ENCODE results near the gene PLSCR3.

Gene PLSCR3

DNA sequence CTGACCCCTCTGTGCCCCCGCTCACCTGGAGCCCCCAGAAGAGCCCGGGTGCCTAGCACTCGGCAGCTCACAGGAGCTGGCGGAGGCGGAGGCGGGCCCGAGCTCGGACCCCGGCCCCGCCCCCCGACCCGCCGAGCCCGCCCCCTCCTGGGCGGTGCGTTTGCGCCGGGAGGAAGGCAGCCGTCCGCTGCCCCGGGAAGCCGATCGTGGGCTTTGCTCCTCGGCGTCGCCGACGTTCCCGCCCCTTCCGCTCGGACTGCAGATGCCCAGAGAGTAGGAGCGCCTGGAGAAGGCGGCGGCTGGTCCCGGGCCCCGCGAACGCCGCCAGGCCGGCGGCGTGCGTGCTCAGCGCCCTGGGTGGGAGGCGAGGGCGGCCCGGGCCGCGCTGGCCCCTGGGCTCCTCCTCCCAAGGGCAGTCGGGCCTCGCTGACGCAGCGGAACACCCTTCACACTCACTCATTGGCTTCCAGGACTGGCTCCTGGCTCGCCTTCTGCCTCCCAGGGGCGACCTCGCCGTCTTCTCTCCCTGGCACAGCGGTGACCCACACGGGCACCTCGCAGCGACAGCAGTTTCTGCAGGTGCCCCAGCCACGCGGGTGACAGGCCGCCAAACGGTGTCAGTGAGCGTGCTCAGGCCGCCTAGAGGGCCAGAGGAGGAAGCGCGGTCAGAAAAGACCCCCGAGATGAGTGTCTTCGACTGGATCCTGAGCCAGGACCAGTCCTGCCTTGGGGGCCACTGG is at the start of gene PLSCR3:
Gene PLSCR3, minus strand, starts transcription at position 74 of the 740 bp plus-strand sequence. CDS start 415 bp downstream, outside the sequence.
- peak; percentile 96 for DNase-seq (ENCODE audit: low spot score)

DNA sequence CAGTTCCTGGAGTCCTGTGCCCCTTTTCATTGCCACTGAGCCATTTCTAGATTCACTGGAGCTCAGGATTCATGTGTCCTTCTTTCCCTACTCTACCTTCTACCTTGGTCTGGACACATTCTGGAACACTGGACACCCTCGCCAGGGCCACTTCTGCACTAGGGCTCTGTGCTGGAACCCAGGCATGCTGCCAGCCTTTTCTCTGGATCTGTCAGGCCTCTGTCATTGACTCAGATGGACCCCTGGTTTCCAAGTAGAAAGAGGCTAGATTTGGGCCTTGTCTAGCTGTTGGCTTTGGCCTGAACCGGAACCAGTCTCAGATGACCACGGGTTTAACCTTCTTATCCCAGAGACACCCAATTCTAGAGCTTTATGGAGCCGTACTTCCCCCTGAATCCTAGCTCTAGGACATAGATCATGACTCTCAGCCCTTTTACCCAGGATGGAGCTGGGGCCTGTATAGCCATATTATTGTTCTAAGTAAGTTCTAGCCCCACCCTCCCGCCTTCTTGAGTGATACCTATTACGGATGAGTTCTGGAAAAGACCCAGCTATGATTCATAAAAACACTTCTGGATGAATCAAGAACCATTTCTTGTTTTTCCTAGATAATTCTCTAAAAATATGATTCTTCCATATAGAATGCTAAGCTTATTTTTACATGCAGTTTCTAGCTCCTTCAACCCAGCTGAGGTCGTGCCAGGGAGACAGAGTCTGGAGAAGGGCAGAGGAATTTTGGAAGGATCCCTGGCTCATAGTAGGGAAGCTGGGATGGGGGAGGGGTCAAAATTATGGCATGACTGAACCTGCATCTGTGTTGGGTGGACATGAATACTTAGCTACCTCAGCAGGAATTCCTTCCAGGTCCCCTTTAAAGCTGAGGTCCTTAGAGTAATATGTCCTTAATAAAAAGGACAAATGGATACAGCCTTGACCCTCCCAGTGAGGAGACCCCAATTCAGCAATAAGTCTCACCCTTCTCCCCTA is 49.5 kb upstream of the PLSCR3 start:
- DNase-seq (ENCODE audit: low spot score): peak; percentile 56

DNA sequence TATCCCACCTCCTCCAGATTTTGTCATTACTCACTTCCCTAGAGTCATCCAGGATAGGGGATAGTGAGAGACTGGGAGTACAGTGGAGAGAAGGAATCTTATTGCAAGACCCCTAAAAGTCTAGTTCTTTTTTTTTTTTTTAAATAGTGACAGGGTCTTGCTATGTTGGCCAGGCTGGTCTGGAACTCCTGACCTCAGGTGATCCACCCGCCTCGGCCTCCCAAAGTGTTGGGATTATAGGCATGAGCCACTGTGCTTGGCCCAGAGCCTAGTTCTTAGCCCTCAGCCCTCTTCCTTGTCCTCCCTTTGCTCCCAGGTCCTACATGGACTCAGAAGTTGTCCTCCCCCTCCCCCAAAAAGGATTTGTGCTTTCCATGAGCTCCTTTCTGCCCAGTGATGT is 47.8 kb upstream of the PLSCR3 start:
- no peak for DNase-seq (ENCODE audit: low spot score)

DNA sequence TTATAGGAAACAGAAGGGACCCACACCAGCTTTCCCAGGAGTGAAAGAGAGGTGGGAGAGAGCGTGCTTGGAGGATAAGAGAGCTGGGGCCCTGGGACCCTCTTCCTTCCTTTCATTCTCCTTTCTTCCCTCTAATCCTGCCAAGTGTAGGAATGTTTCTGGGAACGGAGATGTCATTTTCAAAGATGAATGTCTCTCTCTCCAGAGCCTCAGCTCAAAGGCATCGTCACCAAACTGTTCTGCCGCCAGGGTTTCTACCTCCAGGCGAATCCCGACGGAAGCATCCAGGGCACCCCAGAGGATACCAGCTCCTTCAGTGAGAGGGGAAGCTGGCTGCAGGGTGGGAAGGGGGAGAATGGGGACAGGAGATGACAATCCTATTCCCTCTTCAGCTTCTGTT is 46.9 kb upstream of the PLSCR3 start:
- DNase-seq (ENCODE audit: low spot score): no peak

DNA sequence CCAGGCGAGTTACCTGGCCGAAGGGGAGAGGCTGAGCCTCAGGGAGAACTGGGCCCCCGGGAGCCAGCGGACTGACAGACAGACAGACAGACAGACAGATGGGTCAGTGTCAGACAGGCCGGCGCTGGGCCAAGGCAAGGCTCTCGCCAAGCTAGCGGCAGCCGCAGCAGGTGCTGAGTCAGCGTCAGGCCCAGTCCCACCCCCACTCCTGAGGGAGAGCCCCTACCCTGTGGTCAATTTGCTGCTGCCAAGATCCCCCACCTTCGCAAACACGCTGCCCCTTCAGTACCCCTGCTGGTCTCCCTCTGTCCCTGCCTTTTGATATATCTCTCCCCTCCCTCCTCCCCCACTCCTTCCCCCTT is 46.5 kb upstream of the PLSCR3 start:
- DNase-seq (ENCODE audit: low spot score): no peak

DNA sequence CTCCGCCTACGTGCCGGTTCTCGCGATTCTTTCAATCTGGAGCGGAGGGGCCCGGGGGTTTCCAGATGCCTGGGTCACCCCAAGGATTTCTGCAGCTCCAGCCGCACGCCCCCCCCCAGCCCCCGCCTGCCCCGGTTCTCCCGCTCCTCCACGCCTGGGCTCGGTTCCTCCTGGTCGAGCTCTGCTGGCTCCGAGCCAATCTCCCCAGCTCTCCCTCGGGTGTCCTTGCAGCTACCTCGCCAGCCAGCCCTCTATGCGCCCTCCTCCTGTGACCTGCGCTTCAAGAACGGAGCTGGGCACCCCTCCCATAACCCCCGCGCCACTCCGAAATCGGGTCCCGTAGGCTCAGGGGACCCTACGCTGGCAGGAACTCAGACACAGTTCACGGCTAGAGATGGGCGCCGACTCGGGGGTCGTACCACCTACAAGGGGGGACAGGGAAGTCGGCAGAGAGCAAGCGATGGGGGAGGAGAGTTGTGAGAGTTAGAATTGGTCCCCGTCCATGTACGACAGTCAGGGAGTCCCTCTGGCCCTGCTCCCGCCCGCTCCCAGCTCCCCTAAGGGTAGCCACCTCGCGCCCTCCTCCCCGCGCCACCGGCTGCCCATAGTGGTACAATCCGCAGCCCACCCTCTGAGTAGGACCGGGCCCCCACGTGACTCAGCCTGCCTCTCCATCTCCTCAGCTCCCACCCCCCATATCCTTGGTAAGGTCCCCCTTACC is 45.9 kb upstream of the PLSCR3 start:
- no peak for DNase-seq (ENCODE audit: low spot score)

DNA sequence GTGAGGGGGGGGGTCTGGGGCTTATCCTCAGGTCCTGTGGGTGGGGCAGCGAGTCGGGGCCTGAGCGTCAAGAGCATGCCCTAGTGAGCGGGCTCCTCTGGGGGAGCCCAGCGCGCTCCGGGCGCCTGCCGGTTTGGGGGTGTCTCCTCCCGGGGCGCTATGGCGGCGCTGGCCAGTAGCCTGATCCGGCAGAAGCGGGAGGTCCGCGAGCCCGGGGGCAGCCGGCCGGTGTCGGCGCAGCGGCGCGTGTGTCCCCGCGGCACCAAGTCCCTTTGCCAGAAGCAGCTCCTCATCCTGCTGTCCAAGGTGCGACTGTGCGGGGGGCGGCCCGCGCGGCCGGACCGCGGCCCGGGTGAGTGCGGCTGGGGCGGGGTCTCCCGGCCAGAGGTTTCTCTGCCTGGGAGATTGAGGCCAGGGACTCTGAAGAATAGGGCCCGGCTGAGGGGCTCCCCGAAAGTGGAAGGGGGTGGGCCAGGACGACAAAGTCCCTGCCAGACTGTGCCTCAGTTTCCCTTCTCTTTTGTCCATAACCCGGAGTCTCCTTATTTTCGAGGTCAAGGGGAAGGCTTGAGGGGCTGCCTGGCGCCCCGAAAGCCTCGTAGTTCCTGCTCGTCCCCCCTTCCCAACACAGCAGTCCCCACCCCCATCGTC is 45.3 kb upstream of the PLSCR3 start, which contains the start of gene FGF11:
Gene FGF11, plus strand, starts transcription at position 51 of the 651 bp plus-strand sequence. Its CDS starts 109 bp downstream, at position 160.
- DNase-seq (ENCODE audit: low spot score): no peak

DNA sequence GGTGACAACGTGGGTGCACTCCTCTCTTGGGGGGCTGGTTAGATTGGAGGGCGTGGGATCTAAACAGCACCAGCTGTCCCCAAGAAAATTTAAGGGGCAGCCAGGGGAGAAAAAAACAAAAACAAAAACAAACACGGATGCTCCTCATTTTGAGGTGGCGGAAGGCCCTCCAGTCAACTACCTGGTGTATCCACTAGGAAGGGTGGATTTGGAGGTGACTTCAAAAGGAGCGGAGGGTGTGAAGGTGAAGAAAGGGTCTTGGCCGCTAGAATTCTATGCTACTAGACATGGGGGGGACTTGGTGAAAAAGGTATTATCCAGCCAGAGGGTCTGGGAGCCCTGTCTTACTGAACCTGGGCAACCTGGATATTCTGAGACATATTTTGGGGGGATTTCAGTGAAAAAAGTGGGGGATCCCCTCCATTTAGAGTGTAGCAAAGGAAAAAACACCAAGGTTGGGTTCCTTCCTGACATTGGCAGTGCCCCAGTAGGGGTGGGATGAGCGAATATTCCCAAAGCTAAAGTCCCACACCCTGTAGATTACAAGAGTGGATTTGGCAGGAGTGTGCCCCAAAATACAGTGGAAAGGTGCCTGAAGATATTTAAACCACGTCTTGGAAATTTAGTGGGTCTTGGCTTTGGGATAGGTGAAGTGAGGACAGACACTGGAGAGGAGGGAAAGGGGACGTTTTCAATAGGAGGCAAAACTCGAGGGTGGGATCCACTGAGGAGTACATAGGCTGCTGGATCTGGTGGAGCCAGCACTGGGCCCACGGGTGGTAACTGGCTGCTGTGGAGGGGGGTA is 44.5 kb upstream of the PLSCR3 start:
- DNase-seq (ENCODE audit: low spot score): no peak

DNA sequence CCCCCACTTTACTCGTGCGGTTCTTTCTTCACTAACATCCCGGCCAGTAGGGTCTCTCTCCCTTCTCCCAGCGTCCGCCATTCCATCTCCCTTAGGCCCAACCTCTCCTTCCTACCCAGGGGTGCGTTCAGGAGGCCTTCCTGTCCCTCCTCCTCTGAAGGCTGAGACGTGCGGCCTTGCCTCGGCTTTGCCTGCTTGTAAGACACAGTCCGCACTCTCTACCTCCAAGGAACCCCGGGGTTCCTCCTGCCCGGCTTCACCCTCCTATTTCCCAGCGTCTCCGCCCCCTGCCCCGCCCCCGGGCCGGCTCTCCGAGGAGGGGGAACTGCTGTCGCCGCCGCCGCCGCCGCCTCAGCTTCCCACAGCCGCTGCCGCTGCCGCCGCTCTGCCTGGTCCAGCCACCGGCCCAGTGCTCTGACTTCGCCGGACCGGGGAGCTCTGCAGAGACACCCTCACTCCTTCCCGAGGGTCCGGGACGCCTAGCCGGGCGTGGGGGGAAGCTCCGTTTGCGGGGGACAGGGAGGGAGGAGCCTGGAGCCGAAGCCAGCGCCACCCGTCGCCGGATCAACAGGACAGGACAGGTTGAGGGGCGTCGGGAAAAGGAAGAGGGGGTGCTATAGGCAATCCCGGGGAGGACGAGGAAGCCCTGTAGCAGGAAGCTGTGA is 43.8 kb upstream of the PLSCR3 start:
- no peak for DNase-seq (ENCODE audit: low spot score)

DNA sequence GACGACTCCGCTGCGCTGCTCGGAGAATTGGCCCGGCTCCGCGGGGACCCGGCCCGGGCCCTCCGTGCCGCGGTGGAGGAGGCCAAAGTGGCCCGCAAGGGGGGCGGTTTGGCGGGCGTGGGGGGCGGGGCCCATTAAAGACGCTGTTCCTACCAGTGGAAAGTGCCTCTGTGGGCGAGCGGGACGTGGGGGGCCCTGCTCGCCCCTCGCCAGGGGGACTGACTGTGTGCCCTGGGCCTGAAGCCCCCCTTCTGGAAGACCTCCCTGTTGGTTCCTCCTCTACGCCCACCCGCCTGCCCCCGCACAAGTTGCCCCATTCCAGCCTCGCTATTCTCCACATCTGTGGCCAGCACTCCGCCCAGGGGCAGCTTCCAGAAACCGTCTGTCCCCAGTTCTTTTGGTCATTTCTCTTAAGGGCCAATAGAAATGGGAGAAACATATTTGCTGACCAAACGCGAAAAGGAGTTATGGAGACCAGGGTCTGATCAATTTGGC is 43.1 kb upstream of the PLSCR3 start:
- DNase-seq (ENCODE audit: low spot score): no peak

DNA sequence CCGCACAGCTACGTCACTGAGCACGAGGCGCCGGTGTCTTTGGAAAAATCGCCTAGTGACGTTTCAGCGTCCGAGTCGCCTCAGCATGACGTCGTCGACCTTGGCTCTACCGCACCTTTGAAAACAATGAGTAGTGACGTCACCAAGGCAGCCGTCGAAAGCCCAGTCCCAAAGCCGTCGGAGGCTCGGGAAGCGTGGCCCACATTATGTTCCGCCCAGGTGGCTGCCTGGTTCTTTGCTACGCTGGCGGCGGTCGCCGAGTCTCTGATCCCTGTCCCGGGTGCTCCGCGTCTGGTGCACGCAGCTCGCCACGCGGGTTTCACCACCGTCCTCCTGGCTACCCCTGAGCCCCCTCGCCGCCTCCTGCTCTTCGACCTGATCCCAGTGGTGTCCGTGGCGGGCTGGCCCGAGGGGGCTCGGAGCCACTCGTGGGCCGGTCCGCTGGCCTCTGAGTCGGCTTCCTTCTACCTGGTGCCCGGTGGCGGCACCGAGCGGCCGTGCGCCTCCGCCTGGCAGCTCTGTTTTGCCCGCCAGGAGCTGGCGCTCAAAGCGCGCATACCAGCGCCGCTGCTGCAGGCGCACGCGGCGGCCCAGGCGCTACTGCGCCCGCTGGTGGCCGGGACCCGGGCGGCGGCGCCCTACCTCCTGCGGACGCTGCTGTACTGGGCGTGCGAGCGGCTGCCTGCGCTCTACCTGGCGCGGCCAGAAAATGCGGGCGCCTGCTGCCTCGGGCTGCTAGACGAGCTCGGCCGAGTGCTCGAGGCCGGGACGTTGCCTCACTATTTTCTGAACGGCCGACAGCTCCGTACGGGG is 42.4 kb upstream of the PLSCR3 start:
- DNase-seq (ENCODE audit: low spot score): peak; percentile 89

DNA sequence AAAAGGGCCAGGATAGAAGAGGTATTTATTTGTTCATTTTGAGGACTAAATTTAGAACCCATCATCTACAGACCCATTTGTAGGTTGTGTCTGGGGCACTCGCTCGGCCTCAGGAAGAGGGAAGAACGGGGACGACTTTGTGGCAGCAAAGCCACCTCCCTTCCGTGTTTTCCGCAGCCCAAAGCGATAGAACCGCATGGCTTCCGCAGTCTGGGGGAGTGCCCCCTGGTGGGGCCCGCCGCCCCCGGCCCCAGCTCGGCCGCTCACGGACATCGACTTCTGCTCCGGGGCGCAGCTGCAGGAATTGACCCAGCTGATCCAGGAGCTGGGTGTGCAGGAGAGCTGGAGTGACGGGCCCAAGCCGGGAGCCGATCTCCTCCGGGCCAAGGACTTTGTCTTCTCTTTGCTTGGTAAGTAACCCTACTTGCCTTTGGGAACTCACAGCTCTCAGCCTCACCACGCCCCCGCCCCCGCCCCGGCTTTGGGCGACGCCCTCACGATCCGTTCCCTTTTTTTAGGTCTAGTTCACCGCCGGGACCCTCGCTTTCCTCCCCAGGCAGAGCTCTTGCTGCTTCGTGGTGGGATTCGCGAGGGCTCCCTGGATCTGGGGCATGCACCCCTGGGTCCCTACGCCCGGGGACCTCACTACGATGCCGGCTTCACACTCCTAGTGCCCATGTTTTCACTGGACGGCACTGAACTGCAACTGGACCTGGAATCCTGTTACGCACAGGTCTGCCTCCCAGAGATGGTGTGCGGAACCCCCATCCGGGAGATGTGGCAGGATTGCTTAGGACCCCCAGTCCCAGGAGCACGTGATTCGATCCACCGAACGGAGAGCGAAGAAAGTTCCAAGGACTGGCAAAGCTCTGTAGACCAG is 41.6 kb upstream of the PLSCR3 start:
- no peak for DNase-seq (ENCODE audit: low spot score)

DNA sequence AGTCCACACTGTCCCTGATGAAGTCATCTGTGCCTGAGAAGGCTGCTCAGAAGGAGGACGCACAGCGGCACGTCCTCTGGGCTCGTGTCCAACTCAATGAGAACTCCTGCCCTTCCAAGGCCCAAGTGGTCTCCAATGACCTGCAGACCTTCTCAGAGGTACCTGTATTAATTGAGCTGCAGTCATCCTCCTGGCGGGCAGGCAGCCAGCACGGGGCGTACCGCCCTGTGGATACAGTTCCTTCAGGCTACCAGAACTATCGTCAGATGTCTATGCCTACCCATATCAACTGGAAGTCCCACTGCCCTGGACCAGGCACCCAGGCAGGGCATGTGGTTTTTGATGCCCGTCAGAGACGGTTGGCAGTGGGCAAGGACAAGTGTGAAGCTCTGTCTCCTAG is 38.0 kb upstream of the PLSCR3 start:
- no peak for DNase-seq (ENCODE audit: low spot score)

DNA sequence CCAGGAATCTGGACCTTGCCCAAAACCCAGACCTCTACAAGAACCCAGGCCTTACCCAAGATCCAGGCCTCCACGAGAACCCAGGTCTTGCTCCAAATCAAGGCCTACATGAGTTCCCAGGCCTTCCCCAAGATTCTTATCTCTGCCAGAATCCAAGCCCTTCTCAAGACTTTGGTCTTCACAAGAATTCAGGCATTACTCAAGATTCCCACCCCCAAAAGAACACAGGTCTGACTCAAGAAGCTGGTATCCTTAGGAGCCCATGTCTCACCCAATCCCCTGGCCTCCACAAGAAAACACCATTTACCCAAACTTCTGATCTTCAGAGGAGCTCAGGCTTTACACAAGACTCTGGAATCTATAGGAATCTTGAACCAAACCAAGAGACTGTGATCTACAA is 36.9 kb upstream of the PLSCR3 start:
- no peak for DNase-seq (ENCODE audit: low spot score)

DNA sequence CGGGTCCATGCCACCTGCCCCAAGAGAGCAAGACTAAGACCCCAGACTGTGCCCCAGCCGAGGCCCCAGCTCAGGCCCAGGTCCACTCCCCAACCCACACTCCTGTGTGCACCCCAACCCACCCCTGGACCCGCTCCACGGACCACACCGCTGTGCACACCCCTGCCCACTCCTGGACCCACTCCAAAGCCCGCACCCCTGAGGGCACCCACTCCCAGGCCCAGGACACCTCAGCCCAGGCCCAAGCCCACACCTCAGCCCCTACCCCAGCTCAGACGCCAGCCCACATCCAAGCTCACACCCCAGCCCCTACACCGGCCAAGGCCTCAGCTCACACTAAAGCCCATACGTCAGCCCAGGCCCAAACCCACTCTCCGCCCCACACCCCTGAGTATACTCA is 35.4 kb upstream of the PLSCR3 start:
- DNase-seq (ENCODE audit: low spot score): no peak

DNA sequence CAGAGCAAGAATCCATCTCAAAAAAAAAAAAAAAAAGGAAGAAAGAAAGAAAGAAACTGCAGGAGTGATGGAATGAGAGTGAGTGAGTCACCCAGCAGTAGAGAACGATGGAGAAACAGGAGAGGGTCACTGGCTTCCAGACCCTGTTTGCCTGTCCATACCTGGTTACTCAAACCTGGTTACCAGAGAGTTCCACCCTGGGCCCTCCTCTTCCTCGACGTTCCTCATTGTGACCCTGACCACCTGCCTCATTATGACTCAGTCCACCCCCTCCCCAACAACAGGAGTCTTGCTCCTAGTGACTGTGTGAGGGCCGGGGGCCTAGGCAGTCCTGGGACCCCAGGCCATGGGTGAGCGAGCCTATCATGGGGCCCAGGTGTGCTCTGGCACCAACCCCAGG is 34.2 kb upstream of the PLSCR3 start, which contains the start of gene SPEM3:
Gene SPEM3, plus strand, starts transcription at position 301 of the 400 bp plus-strand sequence. Its CDS starts 46 bp downstream, at position 347.
- DNase-seq (ENCODE audit: low spot score): no peak

DNA sequence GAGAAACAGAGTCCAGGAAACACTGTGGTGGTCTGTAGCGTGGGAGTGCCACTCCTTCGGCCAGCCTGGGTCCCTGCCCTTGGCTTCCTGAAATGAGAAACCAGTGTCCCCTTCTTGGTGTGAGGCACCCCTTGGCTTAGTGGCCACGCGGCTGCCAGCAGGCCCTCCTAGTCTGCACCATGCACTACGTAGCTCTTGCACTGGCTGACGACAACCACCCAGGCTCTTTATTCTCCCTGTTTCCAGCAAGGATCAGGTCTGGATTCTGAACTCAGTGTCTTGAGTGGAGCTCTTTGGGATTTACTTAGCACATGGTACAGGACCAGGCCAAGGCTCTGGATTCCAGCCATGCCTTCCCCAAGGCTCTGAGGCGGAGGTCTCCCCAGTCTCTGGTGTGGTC is 33.2 kb upstream of the PLSCR3 start:
- DNase-seq (ENCODE audit: low spot score): no peak

DNA sequence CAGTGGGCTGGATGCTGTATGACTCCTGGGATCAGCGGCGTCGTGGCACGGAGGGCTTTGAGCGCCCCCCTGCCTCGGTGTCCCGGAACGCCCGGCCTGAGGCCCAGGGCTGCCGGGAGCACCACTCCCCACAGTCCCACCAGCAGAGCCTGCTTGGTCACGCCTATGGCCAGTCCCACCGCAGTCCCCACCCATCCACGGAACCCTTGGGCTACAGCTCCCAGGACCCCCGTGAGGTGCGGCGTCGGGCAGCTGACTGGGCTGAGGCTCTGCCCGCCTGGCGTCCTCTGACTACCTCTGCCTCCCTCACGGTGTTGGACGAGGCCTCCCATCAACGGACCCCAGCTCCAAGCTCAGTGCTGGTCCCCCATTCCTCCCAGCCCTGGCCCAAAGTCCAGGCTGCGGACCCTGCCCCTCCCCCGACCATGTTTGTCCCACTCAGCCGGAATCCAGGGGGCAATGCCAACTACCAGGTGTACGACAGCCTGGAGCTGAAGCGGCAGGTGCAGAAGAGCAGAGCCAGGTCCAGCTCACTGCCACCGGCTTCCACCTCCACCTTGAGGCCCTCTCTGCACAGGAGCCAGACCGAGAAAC is 32.7 kb upstream of the PLSCR3 start:
- DNase-seq (ENCODE audit: low spot score): no peak
